Neutrophil (primary cell): ENCODE results near the gene DNAJC9.

Experiments used
- H3K27ac ChIP-seq: fragments of 200-600 bp; sonication (generic); 2 replicates; pipeline ENCODE4 v1.5.1; 2016; ENCODE audit warnings: mild to moderate bottlenecking, moderate library complexity
- H3K27me3 ChIP-seq: fragments of 200-600 bp; sonication (generic); 2 replicates; pipeline ENCODE4 v1.6.0; 2016; ENCODE audit warnings: mild to moderate bottlenecking
- H3K36me3 ChIP-seq: fragments of 200-600 bp; sonication (generic); 2 replicates; pipeline ENCODE4 v1.5.1; 2017
- H3K4me1 ChIP-seq, 2 experiments: fragments of 200-600 bp in 1 of 2; sonication (generic) in 1 of 2; 1 replicate in 1 of 2; 2 replicates in 1 of 2; pipeline versions ENCODE4 v1.5.1 to v1.6.1; 2013 to 2016; ENCODE audit warnings: low read depth in 1 of 2, low read length in 1 of 2, mild to moderate bottlenecking in 1 of 2, moderate library complexity in 1 of 2; ENCODE audit not compliant: control insufficient read depth in 1 of 2, insufficient read depth in 1 of 2
- H3K4me3 ChIP-seq, 2 experiments: fragments of 200-600 bp in 1 of 2; sonication (generic) in 1 of 2; 1 replicate in 1 of 2; 2 replicates in 1 of 2; pipeline ENCODE4 v1.5.1; 2013 to 2016; ENCODE audit warnings: low read depth in 1 of 2, low read length in 1 of 2, mild to moderate bottlenecking in 1 of 2, moderate library complexity in 1 of 2
- H3K9me3 ChIP-seq: fragments of 200-600 bp; sonication (generic); 2 replicates; pipeline ENCODE4 v1.5.1; 2016
- TF ChIP-seq, protein P1 (sequence below): fragments of 200-600 bp; sonication (generic); IDR thresholded peaks from 2 replicates; pipeline ENCODE4 v1.5.1; 2016; ENCODE audit warnings: antibody characterized with exemption

DNAJC9 gene

GRCh38 chr10:73246322-73246645 lies 771 bp downstream of the DNAJC9 start:
- H3K4me3 ChIP-seq: peak overlapping the region; percentile 83 to 84
- peaks cover 18% of the 10 kb centered on the region for H3K36me3 ChIP-seq
- TF ChIP-seq, protein P1, sequence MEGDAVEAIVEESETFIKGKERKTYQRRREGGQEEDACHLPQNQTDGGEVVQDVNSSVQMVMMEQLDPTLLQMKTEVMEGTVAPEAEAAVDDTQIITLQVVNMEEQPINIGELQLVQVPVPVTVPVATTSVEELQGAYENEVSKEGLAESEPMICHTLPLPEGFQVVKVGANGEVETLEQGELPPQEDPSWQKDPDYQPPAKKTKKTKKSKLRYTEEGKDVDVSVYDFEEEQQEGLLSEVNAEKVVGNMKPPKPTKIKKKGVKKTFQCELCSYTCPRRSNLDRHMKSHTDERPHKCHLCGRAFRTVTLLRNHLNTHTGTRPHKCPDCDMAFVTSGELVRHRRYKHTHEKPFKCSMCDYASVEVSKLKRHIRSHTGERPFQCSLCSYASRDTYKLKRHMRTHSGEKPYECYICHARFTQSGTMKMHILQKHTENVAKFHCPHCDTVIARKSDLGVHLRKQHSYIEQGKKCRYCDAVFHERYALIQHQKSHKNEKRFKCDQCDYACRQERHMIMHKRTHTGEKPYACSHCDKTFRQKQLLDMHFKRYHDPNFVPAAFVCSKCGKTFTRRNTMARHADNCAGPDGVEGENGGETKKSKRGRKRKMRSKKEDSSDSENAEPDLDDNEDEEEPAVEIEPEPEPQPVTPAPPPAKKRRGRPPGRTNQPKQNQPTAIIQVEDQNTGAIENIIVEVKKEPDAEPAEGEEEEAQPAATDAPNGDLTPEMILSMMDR: no peak
- no peaks in the 10 kb centered on the region for H3K27me3 ChIP-seq
- H3K27ac ChIP-seq: peak overlapping the region; percentile 75
- H3K9me3 ChIP-seq: no peaks in the 10 kb centered on the region
- peaks cover 16 to 17% of the 10 kb centered on the region in 2 experiments for H3K4me1 ChIP-seq

- H3K4me1 ChIP-seq: peaks cover 16 to 17% of the 10 kb centered on the region in 2 experiments
- no peak overlapping the region for H3K27ac ChIP-seq
- no peaks in the 10 kb centered on the region for H3K27me3 ChIP-seq
- H3K36me3 ChIP-seq: peaks cover 32% of the 10 kb centered on the region
- no peak overlapping the region for H3K4me3 ChIP-seq
- TF ChIP-seq, protein P1: no peak
- no peaks in the 10 kb centered on the region for H3K9me3 ChIP-seq
These were observed 2.1 kb downstream of the DNAJC9 start for GRCh38 chr10:73244866-73245477.

- no peaks in the 10 kb centered on the region for H3K4me1 ChIP-seq
- no peak overlapping the region for H3K27ac ChIP-seq
- H3K36me3 ChIP-seq: peaks cover 66% of the 10 kb centered on the region
- TF ChIP-seq, protein P1: no peak
- no peaks in the 10 kb centered on the region for H3K27me3 ChIP-seq
- H3K9me3 ChIP-seq: no peaks in the 10 kb centered on the region
- H3K4me3 ChIP-seq: no peak overlapping the region
These were observed 7.1 kb downstream of the DNAJC9 start for GRCh38 chr10:73239908-73240307.

- no peak overlapping the region for H3K4me3 ChIP-seq
- no peaks in the 10 kb centered on the region for H3K4me1 ChIP-seq
- no peaks in the 10 kb centered on the region for H3K27me3 ChIP-seq
- H3K36me3 ChIP-seq: peaks cover 74% of the 10 kb centered on the region
- TF ChIP-seq, protein P1: no peak
- H3K27ac ChIP-seq: no peak overlapping the region
- no peaks in the 10 kb centered on the region for H3K9me3 ChIP-seq
These were observed 8.0 kb downstream of the DNAJC9 start for GRCh38 chr10:73238990-73239566.

DNA sequence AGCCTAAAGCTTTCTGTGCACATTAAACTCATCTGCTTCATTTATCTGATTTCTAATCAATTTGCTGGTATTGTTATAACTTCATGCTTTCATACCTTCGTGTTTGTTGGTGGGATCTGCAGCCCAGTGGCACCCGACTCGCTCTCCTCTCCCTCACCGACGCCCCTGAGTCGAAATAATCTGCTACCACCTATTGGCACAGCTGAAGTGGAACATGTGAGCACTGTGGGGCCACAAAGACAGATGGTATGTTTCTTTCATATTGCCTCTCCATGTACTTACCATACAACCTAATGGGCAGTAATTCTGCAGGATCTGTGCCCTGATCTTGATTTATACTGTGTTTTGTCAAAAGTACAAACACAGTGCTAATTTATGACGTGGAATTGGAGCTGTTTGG lies 12.4 kb downstream of the DNAJC9 start:
- Histone ChIP-seq H3K4me3 (no peak overlapping the region), H3K4me1 (no peaks in the 10 kb centered on the region), H3K36me3 (peaks cover 74% of the 10 kb centered on the region), H3K27ac (no peak overlapping the region), H3K9me3 (no peaks in the 10 kb centered on the region), H3K27me3 (no peaks in the 10 kb centered on the region)
- TF ChIP-seq, protein P1: no peak
